CD14-positive monocyte (primary cell): Measurements from ENCODE around the gene AGBL1. TPM values are rescaled to one million over a fixed set of nuclear protein-coding genes. Genes with fewer than 3 reads are reported as not detected.

Experiments
- DNase-seq, 3 donors: peaks; one replicate each; pipeline ENCODE4 v3.0.0-alpha.2; 2011 to 2022
- H2AFZ ChIP-seq: 2 replicates; pipeline ENCODE4 v1.6.0; 2012; ENCODE audit warnings: mild to moderate bottlenecking, low read depth, low read length, inconsistent platforms; ENCODE audit not compliant: insufficient read depth, poor library complexity, severe bottlenecking
- H3K27ac ChIP-seq, 2 donors: 1 replicate in 1 of 2; 2 replicates in 1 of 2; pipeline ENCODE4 v1.5.1; 2012 to 2013; ENCODE audit warnings: low read length in 2 of 2, control low read depth in 1 of 2, inconsistent platforms in 1 of 2, low read depth in 1 of 2, mild to moderate bottlenecking in 1 of 2
- H3K27me3 ChIP-seq, 2 donors: one replicate each; pipeline versions ENCODE4 v1.6.0 to v1.6.1; 2011 to 2013; ENCODE audit warnings: low read length in 2 of 2; ENCODE audit not compliant: control insufficient read depth in 2 of 2, insufficient read depth in 2 of 2
- H3K36me3 ChIP-seq, 2 donors: replicated peaks in 1 of 2; 1 replicate in 1 of 2; 2 replicates in 1 of 2; pipeline versions ENCODE4 v1.5.1 to v1.6.1; 2012 to 2013; ENCODE audit warnings: low read length in 2 of 2, control low read depth in 1 of 2, inconsistent platforms in 1 of 2, mild to moderate bottlenecking in 1 of 2; ENCODE audit not compliant: insufficient read depth in 2 of 2, control insufficient read depth in 1 of 2
- H3K4me1 ChIP-seq, 2 donors: 1 replicate in 1 of 2; 2 replicates in 1 of 2; pipeline versions ENCODE4 v1.5.1 to v1.6.1; 2012 to 2013; ENCODE audit warnings: low read length in 2 of 2, control low read depth in 1 of 2, inconsistent platforms in 1 of 2, mild to moderate bottlenecking in 1 of 2, moderate library complexity in 1 of 2; ENCODE audit not compliant: insufficient read depth in 2 of 2, control insufficient read depth in 1 of 2
- H3K4me2 ChIP-seq: replicated peaks from 2 replicates; pipeline ENCODE3; 2012; ENCODE audit warnings: low read length, moderate library complexity, mild to moderate bottlenecking; ENCODE audit not compliant: poor library complexity, severe bottlenecking; ENCODE audit errors: extremely low read depth
- H3K4me3 ChIP-seq, 3 experiments: fragments of 200-600 bp in 1 of 3; sonication (generic) in 1 of 3; replicated peaks in 1 of 3; 1 replicate in 2 of 3; 2 replicates in 1 of 3; pipeline ENCODE4 v1.5.1; 2011 to 2013; ENCODE audit warnings: low read length in 3 of 3, mild to moderate bottlenecking in 3 of 3, control low read depth in 2 of 3, low read depth in 2 of 3, inconsistent platforms in 1 of 3, moderate library complexity in 1 of 3
- H3K79me2 ChIP-seq: 2 replicates; pipeline ENCODE4 v1.6.0; 2012; ENCODE audit warnings: mild to moderate bottlenecking, control low read depth, inconsistent platforms, low read length, moderate library complexity; ENCODE audit not compliant: insufficient read depth
- H3K9ac ChIP-seq: 2 replicates; pipeline ENCODE4 v1.6.0; 2017; ENCODE audit warnings: low read length, mild to moderate bottlenecking; ENCODE audit not compliant: insufficient read depth, poor library complexity, severe bottlenecking
- H3K9me3 ChIP-seq, 2 donors: replicated peaks in 1 of 2; 1 replicate in 1 of 2; 2 replicates in 1 of 2; pipeline versions ENCODE4 v1.5.1 to v1.6.1; 2012 to 2013; ENCODE audit warnings: low read length in 2 of 2, control low read depth in 1 of 2; ENCODE audit not compliant: control insufficient read depth in 1 of 2, insufficient read depth in 1 of 2
- H4K20me1 ChIP-seq: 2 replicates; pipeline ENCODE4 v1.6.0; 2012; ENCODE audit warnings: mild to moderate bottlenecking, low read length, control low read depth, moderate library complexity; ENCODE audit not compliant: insufficient read depth
- H3K27ac Mint-ChIP-seq, 7 donors: one replicate each; pipeline ENCODE4 v1.8.0; 2020; ENCODE audit warnings: mild to moderate bottlenecking in 7 of 7, mixed read lengths in 7 of 7, moderate library complexity in 6 of 7, inconsistent platforms in 2 of 7
- H3K27me3 Mint-ChIP-seq, 3 donors: one replicate each; pipeline ENCODE4 v1.8.0; 2021 to 2022; ENCODE audit warnings: low read depth in 3 of 3, mild to moderate bottlenecking in 3 of 3, mixed read lengths in 3 of 3, moderate library complexity in 3 of 3, inconsistent platforms in 1 of 3
- H3K36me3 Mint-ChIP-seq, 2 donors: one replicate each; pipeline ENCODE4 v1.8.0; 2020; ENCODE audit warnings: mixed read lengths in 2 of 2, inconsistent platforms in 1 of 2, mild to moderate bottlenecking in 1 of 2
- H3K4me1 Mint-ChIP-seq: one replicate; pipeline ENCODE4 v1.8.0; 2020; ENCODE audit warnings: mild to moderate bottlenecking, mixed read lengths
- H3K4me3 Mint-ChIP-seq, 2 donors: one replicate each; pipeline ENCODE4 v1.8.0; 2020; ENCODE audit warnings: mild to moderate bottlenecking in 2 of 2, mixed read lengths in 2 of 2, moderate library complexity in 1 of 2
- H3K9me3 Mint-ChIP-seq, 7 donors: one replicate each; pipeline ENCODE4 v1.8.0; 2020 to 2022; ENCODE audit warnings: mixed read lengths in 7 of 7, mild to moderate bottlenecking in 6 of 7, moderate library complexity in 6 of 7, inconsistent platforms in 2 of 7
- CTCF ChIP-seq: fragments of 200-600 bp; IDR thresholded peaks from one replicate; pipeline ENCODE4 v1.8.0; 2022; ENCODE audit warnings: antibody characterized with exemption, mild to moderate bottlenecking
- WGBS: methylation state at CpG from one replicate; pipeline ENCODE4 v1.1.5; 2013; ENCODE audit warnings: missing lambda C conversion rate; ENCODE audit not compliant: insufficient coverage; 5-methylcytosine and 5-hydroxymethylcytosine counted together
- intact Hi-C, 2 donors: fragments of 100-400 bp; cut with micrococcal nuclease; formaldehyde crosslinking; loops; one replicate each; pipeline versions ENCODE4 v1.15.0 to v1.15.1; 2023
- polyA plus RNA-seq, 3 donors: library from polyadenylated mRNA; depleted of rRNA in 1 of 3; unstranded in 2 of 3; stranded (reverse) in 1 of 3; fragments of 300-500 nt in 2 of 3; fragments of >200 nt in 1 of 3; fragmentation: Illumina TruSeq in 2 of 3; gene quantifications; 1 replicate in 2 of 3; 2 replicates in 1 of 3; pipeline ENCODE4 v1.2.3, GENCODE V29; 2012 to 2021

The AGBL1 gene
- polyA plus RNA-seq, 3 donors, result not detected

GRCh38 chr15:86375733-86376280 is 296.1 kb downstream of the AGBL1 start:
- Histone ChIP-seq H3K27ac (no peak overlapping the region), H3K4me1 (no peaks in the 10 kb centered on the region), H4K20me1 (no peaks in the 10 kb centered on the region), H3K79me2 (no peaks in the 10 kb centered on the region), H2AFZ (no peak overlapping the region), H3K36me3 (no peaks in the 10 kb centered on the region), H3K27me3 (no peaks in the 10 kb centered on the region), H3K4me3 (no peak overlapping the region), H3K4me2 (no peak overlapping the region), H3K9me3 (peaks cover 0 to 20% of the 10 kb centered on the region in 2 donors), H3K9ac (no peak overlapping the region)
- WGBS, result 60% methylated on average over 1 of the region's 1 CpG
- Mint-ChIP-seq H3K27ac (no peak overlapping the region), H3K4me1 (no peaks in the 10 kb centered on the region), H3K9me3 (peaks cover 0 to 7% (median 5%) of the 10 kb centered on the region in 7 donors), H3K27me3 (peaks cover 0 to 3% (median 0%) of the 10 kb centered on the region in 3 donors), H3K36me3 (no peaks in the 10 kb centered on the region), H3K4me3 (no peak overlapping the region)
- intact Hi-C loops, result no loop called here
- no peak for DNase-seq
- TF ChIP-seq CTCF, result no peak

GRCh38 chr15:86377914-86378313 is 298.2 kb downstream of the AGBL1 start:
- Mint-ChIP-seq H3K9me3 (peaks cover 0 to 7% (median 5%) of the 10 kb centered on the region in 7 donors), H3K4me3 (no peak overlapping the region), H3K4me1 (no peaks in the 10 kb centered on the region), H3K27me3 (peaks cover 0 to 3% (median 0%) of the 10 kb centered on the region in 3 donors), H3K36me3 (no peaks in the 10 kb centered on the region), H3K27ac (no peak overlapping the region)
- intact Hi-C loops, result no loop called here
- Histone ChIP-seq H3K4me3 (no peak overlapping the region), H3K9ac (no peak overlapping the region), H3K4me2 (no peak overlapping the region), H3K36me3 (no peaks in the 10 kb centered on the region), H3K4me1 (no peaks in the 10 kb centered on the region), H3K27ac (no peak overlapping the region), H3K79me2 (no peaks in the 10 kb centered on the region), H3K27me3 (no peaks in the 10 kb centered on the region), H3K9me3 (peaks cover 0 to 12% of the 10 kb centered on the region in 2 donors), H4K20me1 (no peaks in the 10 kb centered on the region), H2AFZ (no peak overlapping the region)
- no CpG with 5 or more reads among the region's 1 CpG for whole genome bisulfite sequencing
- no peak for TF ChIP-seq CTCF
- DNase-seq, result no peak
